GM21423 (cell line): Measurements from ENCODE around the gene SMC1B.
"Not testable (repeated sequence)": the region's sequence is repeated elsewhere in the genome, so short reads cannot be mapped to it uniquely, and the experiment has no call there.

Experiments
- ATAC-seq: cut with Tn5 transposase; IDR thresholded peaks from one replicate; pipeline ENCODE4 v1.9.1; 2021; ENCODE audit warnings: mild to moderate bottlenecking, moderate library complexity; ENCODE audit not compliant: unreplicated experiment

Gene SMC1B, protein sequence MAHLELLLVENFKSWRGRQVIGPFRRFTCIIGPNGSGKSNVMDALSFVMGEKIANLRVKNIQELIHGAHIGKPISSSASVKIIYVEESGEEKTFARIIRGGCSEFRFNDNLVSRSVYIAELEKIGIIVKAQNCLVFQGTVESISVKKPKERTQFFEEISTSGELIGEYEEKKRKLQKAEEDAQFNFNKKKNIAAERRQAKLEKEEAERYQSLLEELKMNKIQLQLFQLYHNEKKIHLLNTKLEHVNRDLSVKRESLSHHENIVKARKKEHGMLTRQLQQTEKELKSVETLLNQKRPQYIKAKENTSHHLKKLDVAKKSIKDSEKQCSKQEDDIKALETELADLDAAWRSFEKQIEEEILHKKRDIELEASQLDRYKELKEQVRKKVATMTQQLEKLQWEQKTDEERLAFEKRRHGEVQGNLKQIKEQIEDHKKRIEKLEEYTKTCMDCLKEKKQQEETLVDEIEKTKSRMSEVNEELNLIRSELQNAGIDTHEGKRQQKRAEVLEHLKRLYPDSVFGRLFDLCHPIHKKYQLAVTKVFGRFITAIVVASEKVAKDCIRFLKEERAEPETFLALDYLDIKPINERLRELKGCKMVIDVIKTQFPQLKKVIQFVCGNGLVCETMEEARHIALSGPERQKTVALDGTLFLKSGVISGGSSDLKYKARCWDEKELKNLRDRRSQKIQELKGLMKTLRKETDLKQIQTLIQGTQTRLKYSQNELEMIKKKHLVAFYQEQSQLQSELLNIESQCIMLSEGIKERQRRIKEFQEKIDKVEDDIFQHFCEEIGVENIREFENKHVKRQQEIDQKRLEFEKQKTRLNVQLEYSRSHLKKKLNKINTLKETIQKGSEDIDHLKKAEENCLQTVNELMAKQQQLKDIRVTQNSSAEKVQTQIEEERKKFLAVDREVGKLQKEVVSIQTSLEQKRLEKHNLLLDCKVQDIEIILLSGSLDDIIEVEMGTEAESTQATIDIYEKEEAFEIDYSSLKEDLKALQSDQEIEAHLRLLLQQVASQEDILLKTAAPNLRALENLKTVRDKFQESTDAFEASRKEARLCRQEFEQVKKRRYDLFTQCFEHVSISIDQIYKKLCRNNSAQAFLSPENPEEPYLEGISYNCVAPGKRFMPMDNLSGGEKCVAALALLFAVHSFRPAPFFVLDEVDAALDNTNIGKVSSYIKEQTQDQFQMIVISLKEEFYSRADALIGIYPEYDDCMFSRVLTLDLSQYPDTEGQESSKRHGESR

DNA sequence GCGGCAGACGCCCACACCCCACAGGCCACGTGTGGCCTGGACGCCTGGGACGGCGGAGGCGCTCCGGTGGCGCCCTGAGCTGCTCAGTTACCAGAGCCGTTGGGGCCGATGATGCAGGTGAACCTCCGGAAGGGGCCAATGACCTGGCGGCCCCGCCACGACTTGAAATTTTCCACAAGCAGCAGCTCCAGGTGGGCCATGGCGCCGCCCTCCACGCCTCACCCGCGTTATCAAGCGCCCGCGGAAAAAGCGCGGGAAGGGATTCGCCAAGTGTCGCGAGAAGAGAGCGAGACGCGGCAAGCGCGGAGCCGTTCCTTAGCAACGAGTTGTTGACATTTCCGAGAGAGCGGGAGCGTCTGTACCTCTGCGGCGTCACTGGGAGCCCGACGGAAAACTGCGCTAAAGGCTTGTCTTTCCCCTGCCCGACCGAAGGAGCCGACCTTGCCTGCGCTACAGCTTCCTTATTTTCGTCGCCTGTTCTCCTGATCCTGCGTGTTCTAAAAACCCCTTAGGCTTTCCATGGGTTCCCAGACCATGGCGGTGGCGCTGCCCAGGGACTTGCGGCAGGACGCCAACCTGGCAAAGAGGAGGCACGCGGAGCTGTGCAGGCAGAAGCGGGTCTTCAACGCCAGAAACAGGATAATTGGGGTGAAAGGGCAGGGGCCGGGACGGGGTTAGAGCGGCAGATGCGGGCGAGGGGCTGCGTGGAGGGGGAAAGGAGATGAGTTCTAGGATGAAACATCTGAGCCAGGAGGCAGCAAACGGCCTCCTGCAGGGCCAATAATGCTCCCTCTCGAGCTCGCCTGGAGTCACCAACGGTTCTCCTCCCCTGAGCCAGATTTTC, at the start of gene SMC1B, which contains the start of gene RIBC2:
TSS of gene SMC1B (minus strand) at position 232 of the 844 bp plus-strand sequence. CDS start at position 200, 32 bp downstream.
TSS of gene RIBC2 (plus strand) at position 326 of the 844 bp plus-strand sequence. CDS start at position 520, 194 bp downstream.
- no peak for ATAC-seq

DNA sequence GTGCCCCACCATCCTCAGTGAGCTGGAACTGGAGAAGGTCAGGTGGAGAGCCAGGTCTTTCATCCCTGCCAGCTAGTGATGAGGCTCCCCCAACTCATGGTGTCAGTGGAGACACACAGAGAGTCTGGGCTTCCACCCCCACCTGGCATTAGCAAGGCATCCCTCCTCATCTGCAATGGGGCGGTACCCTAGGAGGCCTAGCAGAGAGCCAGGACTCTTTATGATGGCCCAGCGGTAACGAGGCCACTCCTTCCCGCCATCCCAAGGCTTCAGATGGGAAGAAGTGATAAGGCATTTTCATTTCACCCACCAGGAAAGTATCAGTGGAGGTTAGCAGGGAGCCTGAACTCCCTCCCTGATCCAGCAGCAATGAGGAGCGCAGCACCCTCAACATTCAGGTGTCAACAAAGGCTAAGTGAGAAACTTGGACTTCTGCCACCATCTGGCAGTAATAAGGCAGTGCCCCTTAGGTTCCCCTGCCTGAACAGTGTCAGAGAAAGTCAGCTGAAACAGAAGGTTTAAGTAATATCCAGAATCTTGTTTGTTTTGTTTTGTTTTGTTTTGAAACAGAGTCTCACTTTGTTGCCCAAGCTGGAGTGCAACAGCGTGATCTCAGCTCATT, 48.7 kb upstream of the SMC1B start:
- no peak for ATAC-seq

DNA sequence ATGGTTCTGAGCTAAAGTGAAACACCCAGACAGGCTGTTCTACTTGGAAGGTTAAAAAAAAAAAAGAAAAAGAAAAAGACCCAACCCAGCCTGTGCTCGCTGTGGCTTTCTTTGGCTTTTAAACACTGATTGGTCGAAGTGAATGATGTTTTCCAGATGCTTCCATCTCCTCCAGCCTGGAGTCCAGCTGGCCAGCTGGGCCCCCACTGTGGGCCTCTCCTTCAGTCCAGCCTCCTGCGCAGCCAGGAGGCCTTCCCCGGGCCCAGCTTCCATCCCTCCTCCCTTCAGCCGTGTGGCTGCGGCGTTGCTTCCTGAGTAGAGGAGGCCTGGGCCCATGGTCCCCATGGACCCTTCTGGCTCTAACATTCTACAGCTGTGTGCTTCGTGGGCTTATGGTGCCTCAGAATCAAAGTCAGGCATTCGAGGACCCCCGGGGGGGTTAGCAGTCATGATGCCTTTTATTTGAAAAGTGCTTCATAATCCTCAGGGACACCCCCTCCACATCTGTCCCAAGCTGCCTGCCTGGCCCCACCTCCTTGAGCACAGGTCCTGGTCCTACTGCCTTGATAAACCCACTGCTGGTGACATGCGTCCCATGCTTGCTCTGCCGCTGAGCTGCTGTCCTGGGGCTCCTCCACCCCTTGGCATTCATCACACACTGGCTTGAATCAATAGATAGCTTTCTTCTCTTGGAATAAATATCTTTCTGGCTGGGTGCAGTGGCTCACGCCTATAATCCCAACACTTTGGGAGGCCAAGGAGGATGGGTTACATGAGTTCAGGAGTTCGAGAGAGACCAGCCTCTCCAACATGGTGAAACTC, 47.1 kb upstream of the SMC1B start:
- ATAC-seq: no peak

DNA sequence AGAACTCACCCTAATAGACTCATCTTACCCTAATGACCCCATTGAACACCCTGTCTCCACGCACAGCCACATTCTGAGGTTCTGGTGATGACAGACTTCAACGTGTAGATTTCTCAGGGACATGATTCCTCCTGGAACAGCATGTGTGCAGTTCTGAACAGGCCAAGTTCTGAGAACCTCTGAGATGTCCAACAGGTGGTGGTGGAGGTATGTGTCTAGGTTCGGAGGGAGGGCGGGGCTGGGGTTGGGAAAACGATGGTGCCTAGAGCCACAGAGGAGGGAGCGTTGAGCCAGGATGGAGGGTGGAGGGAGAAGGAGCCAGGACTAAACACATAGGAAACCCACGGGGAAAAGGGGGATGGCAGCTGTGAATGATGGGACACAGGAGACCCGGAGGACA, 45.8 kb upstream of the SMC1B start:
- ATAC-seq: no peak

GRCh38 chr22:45458532-45458931, 45.1 kb upstream of the SMC1B start:
- no peak for ATAC-seq

DNA sequence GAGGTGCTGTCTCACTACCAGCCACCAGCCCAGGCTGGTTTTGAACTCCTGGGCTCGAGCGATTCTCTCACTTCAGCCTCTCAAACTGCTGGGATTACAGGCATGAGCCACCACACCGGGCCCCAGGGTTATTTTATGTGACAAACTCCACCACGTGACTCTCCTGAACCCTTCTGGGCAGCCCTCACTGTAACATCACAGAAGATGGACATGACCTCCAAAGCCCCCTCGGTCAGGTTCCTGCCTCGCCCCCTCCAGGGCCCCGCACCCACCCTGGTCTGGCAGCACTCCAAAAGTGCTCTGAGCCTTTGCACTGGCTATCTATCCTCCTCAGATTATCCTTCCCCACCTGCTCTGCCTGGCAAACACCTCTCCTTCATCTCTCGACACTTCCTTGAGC, 43.4 kb upstream of the SMC1B start:
- ATAC-seq: no peak

- ATAC-seq: no peak
Observed at GRCh38 chr22:45455621-45456020, 42.2 kb upstream of the SMC1B start.

- no peak for ATAC-seq
Observed at GRCh38 chr22:45455212-45455611, 41.8 kb upstream of the SMC1B start.

- no peak for ATAC-seq
Observed at GRCh38 chr22:45454275-45454674, 40.9 kb upstream of the SMC1B start.

- no peak for ATAC-seq
Observed at GRCh38 chr22:45453764-45454163, 40.4 kb upstream of the SMC1B start.

DNA sequence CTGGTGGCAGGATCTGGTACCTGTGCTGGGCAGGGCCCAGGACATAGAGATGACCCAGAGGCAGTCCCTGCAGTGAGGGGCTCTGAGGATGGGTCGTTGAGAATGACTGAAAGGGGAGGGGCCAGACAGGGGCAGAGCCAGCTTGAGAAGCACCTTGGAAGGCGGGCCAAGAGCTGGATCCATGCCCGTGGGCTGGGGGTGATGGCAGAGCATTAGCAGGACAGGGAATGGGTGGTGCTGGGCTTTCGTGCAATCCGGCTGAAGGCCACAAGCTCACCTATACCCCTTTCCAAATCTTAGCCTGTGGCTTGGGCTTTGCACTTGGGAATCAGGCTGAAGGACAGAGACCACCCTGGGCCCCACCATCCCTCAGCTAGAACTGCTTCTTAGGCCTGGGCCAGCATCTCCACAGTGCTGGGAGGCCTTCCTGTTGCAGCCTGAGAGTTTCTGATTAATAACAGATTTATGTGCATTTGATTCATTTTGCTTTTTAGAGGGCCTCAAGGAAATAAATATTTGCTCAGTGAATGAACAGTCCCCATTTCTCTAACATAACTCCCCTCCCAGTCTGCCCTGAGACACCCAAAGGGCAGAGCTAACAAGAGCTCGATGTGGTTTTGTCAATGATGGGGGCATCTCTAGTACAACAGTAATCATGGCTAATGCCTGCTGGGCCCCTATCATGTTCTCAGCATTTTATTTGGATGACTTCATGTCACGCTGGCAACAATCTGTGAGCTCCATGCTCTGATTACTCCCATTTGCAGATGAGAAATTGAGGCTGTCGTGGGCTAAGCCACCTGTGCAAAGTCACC, 39.4 kb upstream of the SMC1B start:
- no peak for ATAC-seq

DNA sequence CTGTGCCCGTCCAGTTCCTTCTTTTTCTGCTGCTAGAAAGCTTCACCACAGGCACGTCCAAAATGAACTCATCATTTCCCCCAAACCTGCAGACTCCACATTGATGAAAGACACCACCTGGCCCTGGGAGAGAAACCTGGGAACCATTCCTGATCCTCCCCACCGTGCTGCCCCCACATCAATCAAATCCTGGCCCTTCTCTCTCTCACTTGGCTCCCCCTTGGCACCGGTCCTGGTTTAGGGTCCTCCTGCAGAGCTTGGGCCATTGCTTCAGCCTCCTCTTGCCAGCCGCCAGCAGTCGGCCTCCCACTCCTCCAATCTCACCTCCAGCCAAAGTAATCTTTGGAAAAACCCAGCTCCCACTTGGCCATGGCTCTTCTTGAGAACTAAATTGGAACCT, 38.6 kb upstream of the SMC1B start:
- ATAC-seq: no peak

- no peak for ATAC-seq
Observed at GRCh38 chr22:45450921-45451651, 37.7 kb upstream of the SMC1B start.

DNA sequence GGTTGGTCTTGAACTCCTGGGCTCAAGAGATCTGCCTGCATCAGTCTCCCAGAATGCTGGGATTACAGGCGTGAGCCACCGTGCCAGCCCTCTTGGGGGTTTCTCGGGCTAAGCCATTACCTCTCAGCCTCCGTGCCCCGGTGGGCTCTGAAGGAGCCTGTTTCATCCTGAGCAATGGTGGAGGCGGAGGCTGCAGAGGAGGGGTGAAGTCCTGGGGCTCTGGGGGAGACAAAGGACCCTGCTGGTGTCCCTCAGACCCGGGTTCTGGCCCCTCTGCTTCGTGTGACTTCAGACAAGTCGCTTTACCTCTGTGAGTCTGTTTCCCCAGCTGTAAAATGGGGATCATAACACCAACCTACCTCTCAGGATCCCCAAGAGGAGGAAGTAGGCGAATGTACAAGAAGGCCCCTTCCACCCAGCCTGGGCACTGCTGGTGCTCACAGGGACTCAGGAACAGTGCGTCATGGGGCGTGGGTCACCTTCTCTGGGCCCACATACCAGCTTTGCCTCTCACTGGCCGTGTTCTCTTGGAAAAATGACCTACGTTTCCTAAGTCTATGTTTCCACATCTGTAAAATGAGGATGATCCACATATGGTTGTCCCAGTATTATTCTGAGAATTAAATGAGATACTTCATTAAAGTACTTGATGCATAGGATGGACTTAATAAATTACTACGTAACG, 36.8 kb upstream of the SMC1B start:
- ATAC-seq: no peak

- ATAC-seq: not testable (repeated sequence)
Observed at GRCh38 chr22:45449442-45449841, 36.0 kb upstream of the SMC1B start.

DNA sequence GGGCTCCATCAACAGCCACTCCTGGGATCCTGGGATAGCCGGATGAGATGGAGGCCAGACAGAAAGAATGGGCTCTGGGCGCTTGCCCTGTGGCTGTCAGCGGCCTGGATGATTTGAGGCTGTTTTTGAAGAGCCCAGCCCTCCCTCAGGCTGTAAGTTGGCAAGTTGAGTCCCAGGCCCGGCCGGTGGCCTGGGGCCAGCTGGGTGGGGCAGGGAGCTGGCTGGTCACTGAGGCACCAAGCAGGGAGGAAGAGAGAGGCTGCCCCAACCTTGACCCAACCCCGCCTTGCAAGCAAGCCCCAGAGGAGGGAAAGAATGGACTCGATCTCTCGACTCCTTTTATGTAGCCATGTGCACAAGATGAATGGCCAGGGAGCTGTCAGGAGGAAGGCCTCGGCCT, 35.0 kb upstream of the SMC1B start:
- ATAC-seq: no peak

DNA sequence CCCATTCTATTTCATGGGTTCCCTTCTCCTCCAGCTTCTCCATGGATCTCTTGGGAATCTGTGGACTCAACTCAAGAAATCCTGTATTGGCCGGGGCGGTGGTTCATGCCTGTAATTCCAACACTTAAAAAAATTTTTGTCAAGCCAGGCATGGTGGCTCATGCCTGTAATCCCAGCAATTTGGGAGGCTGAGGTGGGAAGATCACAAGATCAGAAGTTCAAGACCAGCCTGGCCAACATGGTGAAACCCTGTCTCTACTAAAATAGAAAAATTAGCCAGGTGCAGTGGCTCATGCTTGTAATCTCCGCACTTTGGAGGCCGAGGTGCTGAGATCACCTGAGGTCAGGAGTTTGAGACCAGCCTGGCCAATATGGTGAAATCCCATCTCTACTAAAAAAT, 34.2 kb upstream of the SMC1B start:
- ATAC-seq: not testable (repeated sequence)
